ENCODE data around the gene RAP1A. TPM values are rescaled to one million over a fixed set of nuclear protein-coding genes. Genes with fewer than 3 reads are reported as not detected.

RAP1A gene
- total RNA-seq, 1 donor from 2014 or later, result 118 TPM

- Histone ChIP-seq H3K27ac (no peak overlapping the region), H3K36me3 (no peaks in the 10 kb centered on the region), H3K4me3 (no peak overlapping the region), H3K4me1 (peaks cover 52% of the 10 kb centered on the region), H3K9me3 (no peaks in the 10 kb centered on the region), H3K27me3 (no peaks in the 10 kb centered on the region)
- intact Hi-C loops (cut with DNase I), result no loop called here
- no peak for ATAC-seq
- no peak for DNase-seq
- TF ChIP-seq, protein P1, sequence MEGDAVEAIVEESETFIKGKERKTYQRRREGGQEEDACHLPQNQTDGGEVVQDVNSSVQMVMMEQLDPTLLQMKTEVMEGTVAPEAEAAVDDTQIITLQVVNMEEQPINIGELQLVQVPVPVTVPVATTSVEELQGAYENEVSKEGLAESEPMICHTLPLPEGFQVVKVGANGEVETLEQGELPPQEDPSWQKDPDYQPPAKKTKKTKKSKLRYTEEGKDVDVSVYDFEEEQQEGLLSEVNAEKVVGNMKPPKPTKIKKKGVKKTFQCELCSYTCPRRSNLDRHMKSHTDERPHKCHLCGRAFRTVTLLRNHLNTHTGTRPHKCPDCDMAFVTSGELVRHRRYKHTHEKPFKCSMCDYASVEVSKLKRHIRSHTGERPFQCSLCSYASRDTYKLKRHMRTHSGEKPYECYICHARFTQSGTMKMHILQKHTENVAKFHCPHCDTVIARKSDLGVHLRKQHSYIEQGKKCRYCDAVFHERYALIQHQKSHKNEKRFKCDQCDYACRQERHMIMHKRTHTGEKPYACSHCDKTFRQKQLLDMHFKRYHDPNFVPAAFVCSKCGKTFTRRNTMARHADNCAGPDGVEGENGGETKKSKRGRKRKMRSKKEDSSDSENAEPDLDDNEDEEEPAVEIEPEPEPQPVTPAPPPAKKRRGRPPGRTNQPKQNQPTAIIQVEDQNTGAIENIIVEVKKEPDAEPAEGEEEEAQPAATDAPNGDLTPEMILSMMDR (IDR thresholded peaks at IDR 0.05), result no peak
Measured at GRCh38 chr1:111622166-111622565, 2.6 kb downstream of the RAP1A start.

- no peak overlapping the region for H3K27ac ChIP-seq
Measured at GRCh38 chr1:111624382-111624781, 4.8 kb downstream of the RAP1A start.

DNA sequence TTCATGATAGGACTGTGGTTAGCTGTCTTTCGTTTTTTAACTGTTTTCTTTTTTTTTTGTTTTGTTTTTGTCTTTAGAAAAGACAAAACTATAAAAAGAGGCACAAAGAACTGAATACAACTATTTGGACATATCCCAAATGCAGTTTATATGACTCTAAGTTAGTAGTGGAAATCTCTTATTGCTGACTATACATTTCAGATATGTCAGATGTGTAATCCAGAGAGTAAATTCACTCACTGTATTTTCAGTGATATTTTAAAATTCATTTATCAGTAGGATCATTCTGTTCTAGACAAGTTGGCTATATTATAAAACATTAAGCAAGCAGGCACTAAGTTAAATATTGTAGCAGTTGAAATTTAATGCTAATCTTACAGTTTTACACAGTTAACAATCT is 5.7 kb downstream of the RAP1A start:
- H3K36me3 ChIP-seq, result no peaks in the 10 kb centered on the region
- intact Hi-C loops (cut with DNase I), result no loop called here
- ATAC-seq, result no peak

More at GRCh38 chr1:111624382-111624781, 4.8 kb downstream of the RAP1A start:
- H3K4me1 ChIP-seq, result peaks cover 66% of the 10 kb centered on the region
- no peak overlapping the region for H3K4me3 ChIP-seq
- intact Hi-C loops (cut with DNase I), result no loop called here
- TF ChIP-seq, protein P1 (IDR thresholded peaks at IDR 0.05), result no peak
- no peaks in the 10 kb centered on the region for H3K27me3 ChIP-seq
- no peaks in the 10 kb centered on the region for H3K36me3 ChIP-seq
- no peak for ATAC-seq
- no peaks in the 10 kb centered on the region for H3K9me3 ChIP-seq
- no peak for DNase-seq

GRCh38 chr1:111628153-111628552 is 8.6 kb downstream of the RAP1A start:
- peaks cover 67% of the 10 kb centered on the region for H3K4me1 ChIP-seq
- intact Hi-C loops (cut with DNase I), result no loop called here
- ATAC-seq (no peak), DNase-seq (no peak)
- no peaks in the 10 kb centered on the region for H3K9me3 ChIP-seq
- no peak overlapping the region for H3K4me3 ChIP-seq
- H3K27ac ChIP-seq, result no peak overlapping the region
- no peaks in the 10 kb centered on the region for H3K36me3 ChIP-seq
- TF ChIP-seq, protein P1 (IDR thresholded peaks at IDR 0.05), result no peak
- no peaks in the 10 kb centered on the region for H3K27me3 ChIP-seq

More for the DNA sequence above, 5.7 kb downstream of the RAP1A start:
- Histone ChIP-seq H3K4me3 (no peak overlapping the region), H3K9me3 (no peaks in the 10 kb centered on the region), H3K4me1 (peaks cover 72% of the 10 kb centered on the region), H3K27me3 (no peaks in the 10 kb centered on the region), H3K27ac (no peak overlapping the region)
- TF ChIP-seq, protein P1 (IDR thresholded peaks at IDR 0.05), result no peak
- no peak for DNase-seq

DNA sequence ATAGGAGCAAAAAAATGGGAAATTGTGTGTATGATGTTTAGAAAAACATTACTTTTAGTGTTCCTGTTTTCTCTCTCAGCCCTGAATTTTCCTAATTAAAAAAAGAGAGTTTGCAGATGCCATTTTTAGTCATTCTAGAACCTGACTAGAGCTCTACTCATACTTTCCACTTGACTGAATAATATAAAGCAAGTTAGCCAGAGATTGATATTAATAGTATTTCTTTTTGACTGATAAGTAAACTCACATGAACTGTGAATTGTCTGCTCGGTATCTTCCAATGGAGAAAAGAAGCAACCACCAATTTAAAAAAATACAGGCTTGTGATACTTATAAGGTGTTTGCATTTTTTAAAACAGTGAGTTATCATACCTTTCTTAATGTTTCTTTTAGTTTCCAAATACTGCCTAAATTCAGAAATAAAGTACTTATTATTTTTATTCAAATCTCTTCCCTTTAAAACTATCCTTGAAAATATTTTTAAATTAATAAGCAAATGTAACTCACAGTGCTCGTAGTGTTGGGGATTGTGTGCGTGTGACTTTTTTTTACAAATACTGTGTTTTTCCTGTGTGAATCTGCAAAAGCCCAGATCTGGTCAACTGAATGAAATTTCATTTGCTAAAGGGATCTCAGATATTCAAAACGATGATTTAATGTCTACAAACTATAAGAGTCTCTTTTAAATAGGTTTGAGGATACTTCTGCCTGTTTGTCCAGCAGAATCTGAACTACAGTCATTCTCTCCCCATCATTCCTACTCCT is 9.8 kb downstream of the RAP1A start:
- TF ChIP-seq, protein P1 (IDR thresholded peaks at IDR 0.05), result no peak
- DNase-seq, result no peak
- no peak overlapping the region for H3K27ac ChIP-seq
- H3K4me1 ChIP-seq, result peaks cover 66% of the 10 kb centered on the region
- H3K4me3 ChIP-seq, result no peak overlapping the region
- no peak for ATAC-seq
- no peaks in the 10 kb centered on the region for H3K27me3 ChIP-seq
- intact Hi-C loops (cut with DNase I), result no loop called here
- H3K36me3 ChIP-seq, result no peaks in the 10 kb centered on the region
- no peaks in the 10 kb centered on the region for H3K9me3 ChIP-seq

All from upper lobe of right lung (tissue), 1 donor.